SJCRH30 (cell line): ENCODE results near the gene YTHDC1. TPM values are rescaled to one million over a fixed set of nuclear protein-coding genes. Genes with fewer than 3 reads are reported as not detected.

Experiments used
- DNase-seq, 2 experiments: peaks; one replicate each; pipeline ENCODE4 v3.0.0-alpha.2; 2015 to 2020
- H3K27ac ChIP-seq: fragments of 250-450 bp; sonication (Bioruptor Pico); 2 replicates; pipeline ENCODE4 v1.5.1; 2020; ENCODE audit warnings: mild to moderate bottlenecking, moderate library complexity
- H3K27me3 ChIP-seq: fragments of 250-450 bp; sonication (Bioruptor Pico); 2 replicates; pipeline ENCODE4 v1.5.1; 2020; ENCODE audit warnings: mild to moderate bottlenecking, moderate library complexity
- H3K36me3 ChIP-seq: fragments of 250-450 bp; sonication (Bioruptor Pico); 2 replicates; pipeline ENCODE4 v1.5.1; 2020; ENCODE audit warnings: mild to moderate bottlenecking, moderate library complexity
- H3K4me1 ChIP-seq: fragments of 250-450 bp; sonication (Bioruptor Pico); 2 replicates; pipeline ENCODE4 v1.5.1; 2020; ENCODE audit warnings: mild to moderate bottlenecking, moderate library complexity
- H3K4me3 ChIP-seq: fragments of 250-450 bp; sonication (Bioruptor Pico); 2 replicates; pipeline ENCODE4 v1.5.1; 2020; ENCODE audit warnings: mild to moderate bottlenecking, moderate library complexity
- H3K9me3 ChIP-seq: fragments of 250-450 bp; sonication (Bioruptor Pico); replicated peaks from 2 replicates; pipeline ENCODE4 v1.5.1; 2020; ENCODE audit warnings: mild to moderate bottlenecking, moderate library complexity
- total RNA-seq: library from RNA; depleted of rRNA; stranded (reverse); fragments of >200 nt; shearing (Covaris generic); gene quantifications from 2 replicates; pipeline ENCODE4 v1.2.3, GENCODE V29; 2014

The YTHDC1 gene
- total RNA-seq, 1 experiment from 2014 or later, result 99.6 TPM

GRCh38 chr4:68344049-68344448 is 5.8 kb downstream of the YTHDC1 start:
- H3K27me3 ChIP-seq, result no peaks in the 10 kb centered on the region
- peaks cover 9% of the 10 kb centered on the region; the same call in 1 of the 2 replicates for H3K36me3 ChIP-seq

GRCh38 chr4:68342134-68342533 is 7.8 kb downstream of the YTHDC1 start:
- H3K27me3 ChIP-seq, result no peaks in the 10 kb centered on the region
- H3K9me3 ChIP-seq, result no peaks in the 10 kb centered on the region
- H3K4me3 ChIP-seq, result no peak overlapping the region
- H3K36me3 ChIP-seq, result peaks cover 18% of the 10 kb centered on the region
- 0 out of 2 replicates have a peak, but pooled peaks cover 3% of the 10 kb centered on the region for H3K4me1 ChIP-seq
- DNase-seq, result peak in 1 of 2 experiments; percentile 13
- H3K27ac ChIP-seq, result no peak overlapping the region

More at GRCh38 chr4:68344049-68344448, 5.8 kb downstream of the YTHDC1 start:
- no peak overlapping the region for H3K4me3 ChIP-seq
- H3K27ac ChIP-seq, result no peak overlapping the region
- no peaks in the 10 kb centered on the region for H3K9me3 ChIP-seq
- DNase-seq, result no peak
- H3K4me1 ChIP-seq, result 0 out of 2 replicates have a peak, but pooled peaks cover 10% of the 10 kb centered on the region

DNA sequence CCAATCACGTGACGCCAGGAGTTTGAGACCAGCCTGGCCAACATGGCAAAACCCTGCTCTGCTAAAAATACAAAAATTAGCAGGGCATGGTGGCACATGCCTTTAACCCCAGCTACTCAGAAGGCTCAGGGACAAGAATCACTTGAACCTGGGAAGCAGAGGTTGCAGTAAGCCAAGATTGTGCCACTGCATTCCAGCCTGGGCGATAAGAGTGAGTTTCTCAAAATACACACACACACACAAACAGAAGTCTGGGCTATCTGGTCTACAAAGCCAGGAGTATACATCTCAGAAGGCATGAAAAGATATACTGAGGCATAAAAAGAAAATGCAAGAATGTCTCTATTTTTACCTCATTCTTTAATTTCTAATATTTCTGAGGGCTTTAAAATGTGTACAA is 11.3 kb downstream of the YTHDC1 start:
- Histone ChIP-seq H3K27me3 (no peaks in the 10 kb centered on the region), H3K4me1 (no peaks in the 10 kb centered on the region), H3K36me3 (peaks cover 49% of the 10 kb centered on the region), H3K27ac (no peak overlapping the region), H3K4me3 (no peak overlapping the region), H3K9me3 (no peaks in the 10 kb centered on the region)
- no peak for DNase-seq

GRCh38 chr4:68337522-68337921 is 12.4 kb downstream of the YTHDC1 start:
- H3K27ac ChIP-seq, result no peak overlapping the region
- DNase-seq, result no peak
- peaks cover 60% of the 10 kb centered on the region for H3K36me3 ChIP-seq
- no peak overlapping the region for H3K4me3 ChIP-seq
- no peaks in the 10 kb centered on the region for H3K4me1 ChIP-seq
- H3K9me3 ChIP-seq, result no peaks in the 10 kb centered on the region
- no peaks in the 10 kb centered on the region for H3K27me3 ChIP-seq

DNA sequence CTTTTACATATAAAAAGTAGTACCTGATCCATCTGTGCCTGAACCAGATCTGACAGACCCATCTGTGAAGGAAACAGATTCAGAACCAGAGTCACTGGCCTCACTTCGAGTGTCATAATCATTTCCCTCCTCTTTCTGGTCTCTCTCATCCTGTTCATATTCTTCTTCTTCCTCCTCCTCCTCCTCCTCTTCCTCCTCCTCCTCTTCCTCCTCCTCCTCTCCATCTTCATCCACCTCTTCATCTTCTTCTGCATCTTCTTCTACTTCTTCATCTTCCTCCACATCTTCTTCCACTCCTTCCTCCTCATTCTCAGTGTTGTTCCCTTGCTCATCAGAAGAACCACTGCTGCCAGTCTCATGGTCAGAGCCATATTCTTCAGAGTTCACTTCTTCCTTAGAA is 12.9 kb downstream of the YTHDC1 start:
- no peaks in the 10 kb centered on the region for H3K27me3 ChIP-seq
- H3K4me1 ChIP-seq, result no peaks in the 10 kb centered on the region
- no peak overlapping the region for H3K4me3 ChIP-seq
- peaks cover 60% of the 10 kb centered on the region for H3K36me3 ChIP-seq
- no peak for DNase-seq
- no peak overlapping the region for H3K27ac ChIP-seq
- no peaks in the 10 kb centered on the region for H3K9me3 ChIP-seq

DNA sequence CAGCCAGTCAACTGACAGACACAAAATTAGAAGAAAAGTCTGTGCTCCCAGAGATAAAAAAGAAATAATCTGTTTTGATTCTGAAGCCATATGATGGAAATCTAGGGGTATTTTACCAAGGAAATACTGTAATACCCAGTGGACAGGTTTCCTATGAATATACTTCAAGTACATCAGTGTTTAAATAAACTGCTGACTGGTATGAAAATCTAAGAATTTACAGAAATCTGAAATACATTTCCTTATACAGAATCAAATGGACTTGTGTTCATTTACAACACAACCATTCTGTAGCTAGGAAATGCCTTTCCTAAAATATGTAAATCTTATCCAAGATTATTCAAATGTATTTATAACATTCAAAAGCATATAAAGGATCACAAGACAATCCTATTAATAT is 13.4 kb downstream of the YTHDC1 start:
- Histone ChIP-seq H3K9me3 (no peaks in the 10 kb centered on the region), H3K4me1 (no peaks in the 10 kb centered on the region), H3K27ac (no peak overlapping the region), H3K4me3 (no peak overlapping the region), H3K36me3 (peaks cover 63% of the 10 kb centered on the region), H3K27me3 (no peaks in the 10 kb centered on the region)
- no peak for DNase-seq

DNA sequence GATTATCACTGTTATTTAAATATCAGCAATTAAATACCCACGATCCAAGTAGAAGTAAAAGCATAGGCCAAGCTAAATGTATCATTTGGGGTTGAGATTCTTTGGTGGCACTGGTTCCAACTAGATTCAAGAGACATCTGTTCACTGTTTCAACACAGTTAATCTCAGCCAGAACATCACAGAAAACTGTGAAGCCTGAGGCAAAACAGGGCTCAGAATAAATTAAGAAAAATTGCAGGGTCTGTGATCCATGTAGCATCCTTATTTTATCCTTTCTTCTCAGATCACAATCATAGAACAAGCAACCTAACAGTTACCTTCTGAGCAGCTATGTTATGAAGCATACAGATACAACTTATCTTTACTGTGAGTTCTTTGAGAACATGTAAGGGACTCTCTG is 23.7 kb downstream of the YTHDC1 start:
- Histone ChIP-seq H3K27ac (no peak overlapping the region), H3K9me3 (no peaks in the 10 kb centered on the region), H3K36me3 (peaks cover 87% of the 10 kb centered on the region), H3K27me3 (no peaks in the 10 kb centered on the region), H3K4me1 (no peaks in the 10 kb centered on the region), H3K4me3 (no peak overlapping the region)
- peak in 1 of 2 experiments; percentile 15 for DNase-seq

DNA sequence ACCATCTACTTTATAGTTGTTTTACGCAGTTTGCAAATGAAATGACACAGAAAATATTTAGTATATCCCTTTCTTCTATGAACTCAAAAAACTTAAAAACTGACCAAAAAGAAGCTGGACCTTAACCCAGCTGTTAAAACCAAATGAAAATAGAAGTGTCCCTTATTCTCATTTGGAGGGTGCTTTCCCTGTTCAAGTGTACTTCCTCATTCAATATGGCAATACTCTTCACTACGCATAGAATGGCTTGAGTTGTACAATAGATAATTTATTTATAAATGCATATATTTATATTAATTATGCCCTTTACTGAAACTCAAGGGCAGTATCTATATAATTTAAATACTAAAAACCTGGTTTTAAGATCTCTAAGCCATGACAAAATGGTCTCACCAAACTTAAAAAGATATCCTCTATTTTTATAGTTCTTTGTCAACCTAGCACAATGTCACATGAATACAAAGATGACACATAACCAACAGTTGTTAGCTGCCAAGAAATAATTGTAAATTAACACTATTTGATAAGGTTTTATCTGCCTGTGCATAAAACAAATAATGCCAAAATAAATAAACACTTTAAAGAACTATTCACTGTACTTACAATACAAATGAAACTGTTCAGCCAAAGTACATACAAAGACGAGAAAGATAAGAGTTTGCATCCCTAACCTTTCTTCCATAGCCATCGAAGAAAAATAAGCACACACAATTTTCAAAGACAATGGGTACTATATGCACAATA is 25.2 kb downstream of the YTHDC1 start:
- peaks cover 83% of the 10 kb centered on the region for H3K36me3 ChIP-seq
- no peak overlapping the region for H3K27ac ChIP-seq
- H3K4me1 ChIP-seq, result no peaks in the 10 kb centered on the region
- H3K9me3 ChIP-seq, result no peaks in the 10 kb centered on the region
- no peak for DNase-seq
- no peak overlapping the region for H3K4me3 ChIP-seq
- H3K27me3 ChIP-seq, result no peaks in the 10 kb centered on the region

- Histone ChIP-seq H3K9me3 (no peaks in the 10 kb centered on the region), H3K27me3 (no peaks in the 10 kb centered on the region), H3K4me1 (no peaks in the 10 kb centered on the region), H3K4me3 (no peak overlapping the region), H3K36me3 (peaks cover 90% of the 10 kb centered on the region), H3K27ac (no peak overlapping the region)
- no peak for DNase-seq
Measured at GRCh38 chr4:68319040-68319439, 30.9 kb downstream of the YTHDC1 start.

DNA sequence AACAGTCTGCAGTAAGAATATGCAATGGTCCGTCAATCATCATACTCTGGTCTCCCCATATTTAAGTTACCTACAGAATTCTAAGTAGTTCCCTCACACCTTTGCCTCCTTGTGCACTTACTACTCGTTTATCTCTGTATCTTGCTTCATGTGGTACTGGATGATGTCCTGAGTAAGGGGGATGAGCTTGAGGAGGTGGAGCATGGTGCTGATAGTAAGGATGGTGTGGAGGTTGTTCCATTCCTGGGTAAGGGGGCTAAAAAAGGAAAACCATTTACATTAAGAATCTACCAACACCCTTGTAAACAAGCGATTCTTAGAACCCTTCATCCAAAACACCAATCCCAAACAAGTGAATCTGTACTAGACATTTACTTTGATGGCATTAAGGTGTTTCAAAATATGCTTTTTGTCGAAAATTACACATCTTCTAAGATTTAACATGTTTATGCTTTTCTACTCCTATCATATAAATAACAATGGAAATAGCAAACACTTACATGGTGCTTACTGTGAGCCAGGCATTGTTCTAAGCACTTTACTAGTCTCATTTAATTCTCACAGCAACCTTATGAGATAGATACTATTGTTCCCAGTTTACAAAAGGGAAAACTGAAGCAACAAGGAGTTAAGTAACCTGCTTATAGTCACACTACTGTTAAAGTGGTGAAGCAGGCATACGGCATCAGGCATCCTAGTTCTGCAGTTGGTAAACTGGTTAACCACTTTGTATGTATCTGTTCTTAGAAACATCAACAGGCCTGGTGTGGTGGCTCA is 33.5 kb downstream of the YTHDC1 start:
- no peaks in the 10 kb centered on the region for H3K27me3 ChIP-seq
- H3K4me1 ChIP-seq, result no peaks in the 10 kb centered on the region
- peaks cover 84% of the 10 kb centered on the region for H3K36me3 ChIP-seq
- no peak overlapping the region for H3K4me3 ChIP-seq
- H3K27ac ChIP-seq, result no peak overlapping the region
- no peaks in the 10 kb centered on the region for H3K9me3 ChIP-seq
- no peak for DNase-seq

- no peak for DNase-seq
- Histone ChIP-seq H3K27me3 (no peaks in the 10 kb centered on the region), H3K9me3 (no peaks in the 10 kb centered on the region), H3K27ac (no peak overlapping the region), H3K36me3 (peaks cover 42% of the 10 kb centered on the region), H3K4me1 (no peaks in the 10 kb centered on the region), H3K4me3 (no peak overlapping the region)
Measured at GRCh38 chr4:68310651-68311247, 39.1 kb downstream of the YTHDC1 start.

DNA sequence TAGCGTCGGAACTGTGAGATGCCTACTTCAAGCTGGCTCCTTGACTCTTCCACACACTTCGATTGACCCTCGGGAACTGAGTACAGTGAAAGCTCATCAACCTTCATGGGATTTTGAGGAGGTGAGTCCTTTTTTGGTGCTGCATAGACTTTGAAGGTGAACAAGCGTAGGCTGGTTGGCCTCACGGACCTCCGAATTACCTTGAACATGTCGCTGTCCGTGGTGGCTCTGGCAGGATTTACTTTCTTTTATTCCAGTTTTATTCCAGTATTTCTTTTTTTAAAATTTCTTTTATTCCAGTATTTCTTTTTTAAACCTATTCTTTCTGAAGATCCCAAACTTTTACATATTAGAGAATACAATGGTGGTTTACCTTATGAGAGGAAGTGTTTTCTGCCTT is 45.2 kb downstream of the YTHDC1 start:
- no peaks in the 10 kb centered on the region for H3K4me1 ChIP-seq
- DNase-seq, result peak in 1 of 2 experiments; percentile 22

GRCh38 chr4:68299492-68300457 is 50.1 kb downstream of the YTHDC1 start:
- Histone ChIP-seq H3K27ac (no peak overlapping the region), H3K9me3 (no peaks in the 10 kb centered on the region), H3K36me3 (no peaks in the 10 kb centered on the region), H3K4me1 (no peaks in the 10 kb centered on the region), H3K4me3 (no peak overlapping the region), H3K27me3 (no peaks in the 10 kb centered on the region)
- DNase-seq, result no peak

More for the DNA sequence above, 45.2 kb downstream of the YTHDC1 start:
- H3K27me3 ChIP-seq, result no peaks in the 10 kb centered on the region
- H3K4me3 ChIP-seq, result no peak overlapping the region
- no peak overlapping the region for H3K27ac ChIP-seq
- H3K9me3 ChIP-seq, result no peaks in the 10 kb centered on the region
- no peaks in the 10 kb centered on the region for H3K36me3 ChIP-seq

GRCh38 chr4:68297137-68297536 is 52.8 kb downstream of the YTHDC1 start:
- DNase-seq, result no peak
- Histone ChIP-seq H3K27ac (no peak overlapping the region), H3K36me3 (no peaks in the 10 kb centered on the region), H3K9me3 (no peaks in the 10 kb centered on the region), H3K27me3 (no peaks in the 10 kb centered on the region), H3K4me1 (no peaks in the 10 kb centered on the region), H3K4me3 (no peak overlapping the region)
